ENCODE results near the gene RIPK4.

DNA sequence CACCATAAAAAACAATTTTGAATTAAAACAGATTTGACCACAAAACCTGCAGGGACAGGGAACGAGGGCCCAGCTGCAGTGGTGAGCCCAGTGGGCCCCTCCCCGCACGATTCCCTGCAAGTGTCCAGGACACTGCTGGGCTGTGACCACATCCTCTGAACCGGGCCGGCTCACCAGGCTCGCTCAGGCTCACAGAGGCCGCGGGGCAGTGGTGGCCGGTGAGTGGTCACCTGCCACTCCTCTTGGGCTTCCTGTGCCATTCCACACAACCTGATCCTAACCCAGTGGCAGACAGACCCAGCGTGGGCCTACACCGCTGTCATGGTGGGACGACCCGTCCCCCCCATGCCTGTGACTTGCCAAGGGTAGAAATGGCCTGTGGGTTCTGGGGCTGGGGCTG, 36.5 kb upstream of the RIPK4 start:
- TF ChIP-seq EP300 (IDR thresholded peaks at IDR 0.05; ENCODE audit: low read depth) (no peak), POLR2AphosphoS5 (IDR thresholded peaks at IDR 0.05) (no peak), POLR2A (IDR thresholded peaks at IDR 0.05) (no peak)
- TF ChIP-seq, protein P1, sequence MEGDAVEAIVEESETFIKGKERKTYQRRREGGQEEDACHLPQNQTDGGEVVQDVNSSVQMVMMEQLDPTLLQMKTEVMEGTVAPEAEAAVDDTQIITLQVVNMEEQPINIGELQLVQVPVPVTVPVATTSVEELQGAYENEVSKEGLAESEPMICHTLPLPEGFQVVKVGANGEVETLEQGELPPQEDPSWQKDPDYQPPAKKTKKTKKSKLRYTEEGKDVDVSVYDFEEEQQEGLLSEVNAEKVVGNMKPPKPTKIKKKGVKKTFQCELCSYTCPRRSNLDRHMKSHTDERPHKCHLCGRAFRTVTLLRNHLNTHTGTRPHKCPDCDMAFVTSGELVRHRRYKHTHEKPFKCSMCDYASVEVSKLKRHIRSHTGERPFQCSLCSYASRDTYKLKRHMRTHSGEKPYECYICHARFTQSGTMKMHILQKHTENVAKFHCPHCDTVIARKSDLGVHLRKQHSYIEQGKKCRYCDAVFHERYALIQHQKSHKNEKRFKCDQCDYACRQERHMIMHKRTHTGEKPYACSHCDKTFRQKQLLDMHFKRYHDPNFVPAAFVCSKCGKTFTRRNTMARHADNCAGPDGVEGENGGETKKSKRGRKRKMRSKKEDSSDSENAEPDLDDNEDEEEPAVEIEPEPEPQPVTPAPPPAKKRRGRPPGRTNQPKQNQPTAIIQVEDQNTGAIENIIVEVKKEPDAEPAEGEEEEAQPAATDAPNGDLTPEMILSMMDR (IDR thresholded peaks at IDR 0.05): no peak

Measured in transverse colon (tissue), 4 donors.